MCF 10A (cell line): Measurements from ENCODE around the gene PDIA5. TPM values are rescaled to one million over a fixed set of nuclear protein-coding genes. Genes with fewer than 3 reads are reported as not detected.
A peak's percentile ranks its signal among the peaks of the same experiment; 100 is the strongest.

ENCODE experiments used
- BruUV-seq: library from RNA; stranded (reverse); fragments of 400-500 nt; replicated peaks from 2 replicates; lab custom pipeline; 2021; lab: Mats Ljungman, UMichigan
- CTCF ChIA-PET: fragments of 300-600 bp; sonication (Branson Sonifier 250); formaldehyde crosslinking; extraction: SDS; loops from one replicate; lab custom pipeline; 2021; ENCODE audit warnings: antibody characterized with exemption, inconsistent platforms; lab: Yijun Ruan, JAX
- POLR2A ChIA-PET: fragments of 300-600, 350-650 bp; sonication (Branson Sonifier 250); formaldehyde crosslinking; extraction: SDS; loops from one replicate; lab custom pipeline; 2020; ENCODE audit warnings: antibody characterized with exemption, inconsistent platforms; lab: Yijun Ruan, JAX
- DNase-seq: peaks from one replicate; pipeline ENCODE4 v3.0.0-alpha.2; 2018; ENCODE audit not compliant: unreplicated experiment
- H3K27ac Mint-ChIP-seq: one replicate; pipeline ENCODE4 v1.8.0; 2022; ENCODE audit warnings: mild to moderate bottlenecking, low read depth, mixed read lengths; ENCODE audit not compliant: unreplicated experiment
- H3K27me3 Mint-ChIP-seq: one replicate; pipeline ENCODE4 v1.8.0; 2022; ENCODE audit warnings: mixed read lengths; ENCODE audit not compliant: insufficient read depth, unreplicated experiment
- H3K36me3 Mint-ChIP-seq: one replicate; pipeline ENCODE4 v1.8.0; 2022; ENCODE audit warnings: mild to moderate bottlenecking, moderate library complexity, mixed read lengths; ENCODE audit not compliant: insufficient read depth, unreplicated experiment
- H3K4me1 Mint-ChIP-seq: one replicate; pipeline ENCODE4 v1.8.0; 2022; ENCODE audit warnings: mixed read lengths; ENCODE audit not compliant: insufficient read depth, unreplicated experiment
- H3K4me3 Mint-ChIP-seq: one replicate; pipeline ENCODE4 v1.8.0; 2022; ENCODE audit warnings: mild to moderate bottlenecking, moderate library complexity, mixed read lengths; ENCODE audit not compliant: unreplicated experiment
- H3K9me3 Mint-ChIP-seq: one replicate; pipeline ENCODE4 v1.8.0; 2022; ENCODE audit warnings: mixed read lengths; ENCODE audit not compliant: unreplicated experiment
- intact Hi-C: fragments of 100-400 bp; cut with micrococcal nuclease; formaldehyde crosslinking; loops from 2 replicates; pipeline ENCODE4 v1.14.1; 2022
- total RNA-seq: library from RNA; stranded (reverse); gene quantifications from 2 replicates; pipeline ENCODE4 v1.2.3, GENCODE V29; 2022
- TF ChIP-seq, protein P1 (sequence below): fragments of 200-600 bp; IDR thresholded peaks from one replicate; pipeline ENCODE4 v1.8.0; 2022; ENCODE audit warnings: antibody characterized with exemption, mild to moderate bottlenecking; ENCODE audit not compliant: unreplicated experiment

Gene PDIA5
- total RNA-seq, 1 experiment from 2014 or later, result 47.7 TPM

DNA sequence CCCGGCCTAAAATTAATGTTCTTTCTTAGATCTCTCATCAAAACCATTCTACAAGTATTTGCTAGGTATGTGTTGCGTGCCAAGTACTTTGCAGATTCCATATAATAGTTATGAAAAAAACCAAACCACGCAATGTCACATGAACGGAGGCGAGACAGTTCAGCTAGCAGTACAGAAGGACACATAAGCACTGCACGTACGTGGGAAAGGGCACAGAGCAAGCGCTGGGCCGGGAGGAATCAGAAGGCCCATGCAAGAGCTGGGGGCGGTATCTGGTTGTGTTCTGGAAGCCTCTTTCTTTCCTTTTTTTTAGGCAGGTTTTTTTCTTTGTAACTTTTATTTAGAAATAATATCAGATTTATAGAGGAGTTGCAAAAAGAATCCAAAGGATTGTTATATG, 11.3 kb downstream of the PDIA5 start:
- intact Hi-C loops, result loop anchor here (2.0 kb wide), 1 partner anchor 41 kb away; no protein-coding TSS in a partner anchor
- CTCF ChIA-PET, result interaction anchor here (0.6 kb wide), 1 partner anchor 130 kb away, joined by 3 read pairs; no protein-coding TSS in a partner anchor

DNA sequence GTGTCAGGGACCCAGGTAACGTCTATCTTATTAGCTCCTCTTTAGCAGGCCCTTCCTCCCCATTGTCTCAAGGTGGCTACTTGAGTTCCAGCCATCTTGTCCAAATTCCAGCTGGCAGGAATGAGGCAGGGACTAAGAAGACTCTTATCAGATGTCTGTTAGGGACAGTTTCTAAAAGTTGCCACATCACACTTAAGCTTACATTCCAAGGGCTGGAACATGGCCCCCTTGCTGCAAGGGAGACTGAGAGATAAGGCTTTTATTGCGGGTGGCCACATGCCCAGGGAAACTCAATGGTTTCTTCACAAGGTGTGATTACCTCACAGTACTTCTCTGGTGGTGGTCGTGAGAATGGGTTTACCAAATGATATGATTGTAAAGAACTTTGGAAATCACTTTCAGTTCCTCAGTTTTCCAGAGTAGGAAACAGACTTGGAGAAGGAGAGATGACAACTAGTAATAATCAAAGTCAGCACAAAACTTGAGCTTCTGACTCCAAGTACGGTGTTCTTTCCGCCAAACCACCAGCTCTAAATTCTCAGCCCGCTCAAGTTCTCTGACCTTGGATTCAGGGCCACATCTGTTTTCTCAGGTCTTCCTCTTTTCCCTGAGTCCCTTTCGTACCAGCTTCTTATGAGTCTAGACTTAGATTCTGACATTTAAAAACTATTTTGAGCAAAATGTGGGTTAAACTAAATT, 14.2 kb downstream of the PDIA5 start:
- no peak for DNase-seq
- no peaks in the 10 kb centered on the region for H3K9me3 Mint-ChIP-seq
- H3K27ac Mint-ChIP-seq, result peak overlapping the region; percentile 50
- no peaks in the 10 kb centered on the region for H3K36me3 Mint-ChIP-seq
- intact Hi-C loops, result no loop called here
- CTCF ChIA-PET, result interaction anchor here (1.3 kb wide), 1 partner anchor 11 kb away, joined by 4 read pairs; no protein-coding TSS in a partner anchor
- no peak overlapping the region for H3K4me3 Mint-ChIP-seq
- no peaks in the 10 kb centered on the region for H3K27me3 Mint-ChIP-seq
- H3K4me1 Mint-ChIP-seq, result peaks cover 30% of the 10 kb centered on the region
- BruUV-seq, result no TSS peak
- POLR2A ChIA-PET, result interaction anchor here (0.7 to 3.2 kb wide), 4 partner anchors 10 to 1410 kb away, joined by 3 to 13 read pairs (median 4); partner anchors contain the start of gene PDIA5
- TF ChIP-seq, protein P1, sequence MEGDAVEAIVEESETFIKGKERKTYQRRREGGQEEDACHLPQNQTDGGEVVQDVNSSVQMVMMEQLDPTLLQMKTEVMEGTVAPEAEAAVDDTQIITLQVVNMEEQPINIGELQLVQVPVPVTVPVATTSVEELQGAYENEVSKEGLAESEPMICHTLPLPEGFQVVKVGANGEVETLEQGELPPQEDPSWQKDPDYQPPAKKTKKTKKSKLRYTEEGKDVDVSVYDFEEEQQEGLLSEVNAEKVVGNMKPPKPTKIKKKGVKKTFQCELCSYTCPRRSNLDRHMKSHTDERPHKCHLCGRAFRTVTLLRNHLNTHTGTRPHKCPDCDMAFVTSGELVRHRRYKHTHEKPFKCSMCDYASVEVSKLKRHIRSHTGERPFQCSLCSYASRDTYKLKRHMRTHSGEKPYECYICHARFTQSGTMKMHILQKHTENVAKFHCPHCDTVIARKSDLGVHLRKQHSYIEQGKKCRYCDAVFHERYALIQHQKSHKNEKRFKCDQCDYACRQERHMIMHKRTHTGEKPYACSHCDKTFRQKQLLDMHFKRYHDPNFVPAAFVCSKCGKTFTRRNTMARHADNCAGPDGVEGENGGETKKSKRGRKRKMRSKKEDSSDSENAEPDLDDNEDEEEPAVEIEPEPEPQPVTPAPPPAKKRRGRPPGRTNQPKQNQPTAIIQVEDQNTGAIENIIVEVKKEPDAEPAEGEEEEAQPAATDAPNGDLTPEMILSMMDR, result no peak

More for the DNA sequence above, 11.3 kb downstream of the PDIA5 start:
- BruUV-seq, result no TSS peak
- Mint-ChIP-seq H3K36me3 (no peaks in the 10 kb centered on the region), H3K9me3 (no peaks in the 10 kb centered on the region), H3K4me1 (peaks cover 29% of the 10 kb centered on the region), H3K27me3 (no peaks in the 10 kb centered on the region), H3K4me3 (no peak overlapping the region), H3K27ac (no peak overlapping the region)
- no peak for DNase-seq
- TF ChIP-seq, protein P1, result no peak
- POLR2A ChIA-PET, result interaction anchor here (1.0 kb wide), 1 partner anchor 11 kb away, joined by 4 read pairs; the partner anchor contains the start of gene PDIA5

DNA sequence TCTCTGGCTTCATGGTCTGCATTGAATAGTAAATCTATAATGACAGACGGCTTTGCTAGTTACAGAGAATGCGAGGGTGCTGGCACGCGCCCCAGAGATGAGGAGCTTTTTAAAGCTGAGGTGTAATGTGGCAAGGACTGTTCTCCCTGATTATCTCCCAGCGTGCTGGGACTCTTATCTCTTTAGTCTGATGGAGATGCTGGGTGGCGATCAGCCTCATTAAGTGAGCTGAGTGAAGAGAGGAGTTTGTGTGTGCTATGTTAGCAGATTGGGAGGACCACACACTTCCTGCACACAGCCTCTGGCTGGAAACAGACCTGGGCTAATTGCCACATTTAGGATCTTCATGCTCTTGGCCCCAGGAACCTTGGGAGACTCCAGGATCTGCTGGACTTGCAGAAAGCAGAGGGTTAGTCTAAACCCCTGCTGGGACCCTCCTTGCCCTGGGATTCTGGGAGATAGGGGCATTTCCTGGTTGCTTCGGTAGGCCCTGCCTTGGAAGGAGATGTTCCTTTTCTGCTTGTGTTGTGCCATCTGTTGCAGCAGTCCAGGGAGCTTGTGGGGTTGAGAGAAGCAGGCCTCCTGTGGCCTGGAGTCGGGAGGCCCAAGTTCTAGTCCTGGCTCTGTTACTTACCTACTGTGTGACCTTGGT, 15.0 kb downstream of the PDIA5 start:
- no peaks in the 10 kb centered on the region for H3K36me3 Mint-ChIP-seq
- H3K4me3 Mint-ChIP-seq, result no peak overlapping the region
- no peak for DNase-seq
- peak overlapping the region; percentile 50 for H3K27ac Mint-ChIP-seq
- no peaks in the 10 kb centered on the region for H3K27me3 Mint-ChIP-seq
- TF ChIP-seq, protein P1, result no peak
- no TSS peak for BruUV-seq
- H3K9me3 Mint-ChIP-seq, result no peaks in the 10 kb centered on the region
- intact Hi-C loops, result no loop called here
- ChIA-PET CTCF (no interaction called here), POLR2A (interaction anchor here (3.2 kb wide), 1 partner anchor 15 kb away, joined by 13 read pairs; the partner anchor contains the start of gene PDIA5)
- peaks cover 24% of the 10 kb centered on the region for H3K4me1 Mint-ChIP-seq
